ENCODE data around the gene CLCN5.
"Not testable (repeated sequence)": the region's sequence is repeated elsewhere in the genome, so short reads cannot be mapped to it uniquely, and the experiment has no call there.

The CLCN5 gene

DNA sequence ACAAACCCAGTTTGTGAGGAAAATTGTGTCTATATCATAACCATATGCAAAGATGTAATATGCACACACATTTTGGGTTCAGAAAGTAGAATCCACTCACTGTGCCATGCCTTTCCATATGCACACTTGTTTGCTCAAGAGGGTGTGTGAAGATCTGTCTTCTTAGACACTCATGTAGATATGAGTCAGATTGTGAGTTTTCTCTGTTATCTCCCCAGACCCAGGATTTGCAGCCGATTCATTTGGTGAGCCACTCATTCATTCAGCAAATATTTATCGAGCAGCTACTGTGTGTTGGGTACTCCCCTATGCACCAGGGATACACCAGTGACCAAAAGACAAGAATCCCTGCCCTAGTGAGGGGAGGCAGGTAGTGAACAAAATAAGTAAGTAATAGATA lies 81.5 kb downstream of the CLCN5 start:
- no CpG with 5 or more reads among the region's 2 CpGs for WGBS (ENCODE audit: insufficient coverage)
- Histone ChIP-seq H3K4me1 (ENCODE audit: control extremely low read depth in 1 of 4, control insufficient read depth in 4 of 4, insufficient read depth in 4 of 4, low read length in 3 of 4) (peaks cover 0 to 6% (median 0%) of the 10 kb centered on the region in 4 experiments), H3K27me3 (replicated peaks in 2 of 5; ENCODE audit: control insufficient read depth in 4 of 5, insufficient read depth in 5 of 5, low read length in 4 of 5) (peaks cover 0 to 10% (median 0%) of the 10 kb centered on the region in 5 experiments), H3K36me3 (ENCODE audit: control insufficient read depth in 4 of 4, insufficient read depth in 4 of 4, low read length in 3 of 4) (no peaks in the 10 kb centered on the region), H3K9me3 (ENCODE audit: control extremely low read depth in 1 of 5, control insufficient read depth in 4 of 5, insufficient read depth in 2 of 5, low read depth in 1 of 5, low read length in 4 of 5) (no peaks in the 10 kb centered on the region), H3K4me3 (ENCODE audit: control insufficient read depth in 1 of 7, extremely low read depth in 1 of 7, insufficient read depth in 4 of 7, low read depth in 2 of 7, low read length in 6 of 7) (no peak overlapping the region), H3K27ac (ENCODE audit: insufficient read depth in 1 of 2, low read depth in 1 of 2, low read length in 2 of 2, poor library complexity in 1 of 2, severe bottlenecking in 2 of 2) (no peak overlapping the region)
- DNase-seq, result no peak
- ChIA-PET CTCF (no interaction called here), POLR2A (no interaction called here)

DNA sequence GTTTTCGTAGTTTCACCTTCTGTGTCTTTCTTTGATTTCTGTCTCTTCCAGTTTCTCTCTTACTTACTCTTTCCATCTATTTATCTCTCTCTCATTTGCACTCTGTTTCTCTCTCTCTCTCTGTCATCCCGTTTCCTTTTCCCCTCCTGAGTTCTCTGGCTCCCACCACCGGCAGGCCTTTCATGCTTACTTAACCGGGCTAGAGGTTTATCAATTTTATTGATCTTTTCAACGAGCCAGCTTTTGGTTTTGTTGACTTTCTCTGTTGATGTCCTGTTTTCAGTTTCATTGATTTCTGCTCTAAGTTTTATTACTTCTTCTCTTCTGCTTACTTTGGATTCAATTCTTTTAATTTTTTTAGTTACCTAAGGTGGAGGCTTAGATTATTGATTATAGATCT lies 103.2 kb downstream of the CLCN5 start:
- H3K27ac ChIP-seq (ENCODE audit: insufficient read depth in 1 of 2, low read depth in 1 of 2, low read length in 2 of 2, poor library complexity in 1 of 2, severe bottlenecking in 2 of 2); H3K9me3 ChIP-seq (ENCODE audit: control extremely low read depth in 1 of 5, control insufficient read depth in 4 of 5, insufficient read depth in 2 of 5, low read depth in 1 of 5, low read length in 4 of 5); H3K4me1 ChIP-seq (ENCODE audit: control extremely low read depth in 1 of 4, control insufficient read depth in 4 of 4, insufficient read depth in 4 of 4, low read length in 3 of 4); H3K4me3 ChIP-seq (ENCODE audit: control insufficient read depth in 1 of 7, extremely low read depth in 1 of 7, insufficient read depth in 4 of 7, low read depth in 2 of 7, low read length in 6 of 7); POLR2A ChIA-PET; H3K36me3 ChIP-seq (ENCODE audit: control insufficient read depth in 4 of 4, insufficient read depth in 4 of 4, low read length in 3 of 4); DNase-seq; CTCF ChIA-PET; H3K27me3 ChIP-seq (replicated peaks in 2 of 5; ENCODE audit: control insufficient read depth in 4 of 5, insufficient read depth in 5 of 5, low read length in 4 of 5): not testable (repeated sequence)
- WGBS (ENCODE audit: insufficient coverage), result 67% methylated on average over 3 of the region's 5 CpGs

GRCh38 chrX:50035126-50035525 lies 112.7 kb downstream of the CLCN5 start:
- no peak overlapping the region for H3K27ac ChIP-seq (ENCODE audit: insufficient read depth in 1 of 2, low read depth in 1 of 2, low read length in 2 of 2, poor library complexity in 1 of 2, severe bottlenecking in 2 of 2)
- no peaks in the 10 kb centered on the region for H3K36me3 ChIP-seq (ENCODE audit: control insufficient read depth in 4 of 4, insufficient read depth in 4 of 4, low read length in 3 of 4)
- CTCF ChIA-PET, result no interaction called here

DNA sequence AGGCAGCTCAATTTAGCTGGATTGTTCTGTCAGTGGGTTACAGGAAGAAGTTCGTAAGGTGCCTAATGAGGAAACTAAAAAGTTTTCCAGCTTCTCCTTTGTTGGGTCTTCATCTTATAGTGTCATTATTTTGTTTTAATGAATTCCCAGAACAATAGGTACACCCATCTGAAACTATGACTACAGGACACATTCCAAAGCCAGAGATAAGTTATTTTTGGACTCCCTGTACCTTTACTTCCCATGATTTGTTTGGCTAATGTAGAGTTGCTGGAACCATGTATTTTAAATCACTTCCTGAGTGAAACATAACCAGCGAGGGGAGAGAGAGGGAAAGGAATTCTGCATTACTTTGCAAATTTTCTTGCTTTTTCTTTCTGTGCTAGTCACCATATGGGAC lies 114.0 kb downstream of the CLCN5 start:
- Histone ChIP-seq H3K9me3 (ENCODE audit: control extremely low read depth in 1 of 5, control insufficient read depth in 4 of 5, insufficient read depth in 2 of 5, low read depth in 1 of 5, low read length in 4 of 5) (no peaks in the 10 kb centered on the region), H3K27ac (ENCODE audit: insufficient read depth in 1 of 2, low read depth in 1 of 2, low read length in 2 of 2, poor library complexity in 1 of 2, severe bottlenecking in 2 of 2) (no peak overlapping the region), H3K27me3 (replicated peaks in 2 of 5; ENCODE audit: control insufficient read depth in 4 of 5, insufficient read depth in 5 of 5, low read length in 4 of 5) (no peaks in the 10 kb centered on the region), H3K4me3 (ENCODE audit: control insufficient read depth in 1 of 7, extremely low read depth in 1 of 7, insufficient read depth in 4 of 7, low read depth in 2 of 7, low read length in 6 of 7) (peak overlapping the region in 1 of 7 experiments; percentile 5), H3K4me1 (ENCODE audit: control extremely low read depth in 1 of 4, control insufficient read depth in 4 of 4, insufficient read depth in 4 of 4, low read length in 3 of 4) (no peaks in the 10 kb centered on the region), H3K36me3 (ENCODE audit: control insufficient read depth in 4 of 4, insufficient read depth in 4 of 4, low read length in 3 of 4) (no peaks in the 10 kb centered on the region)
- CTCF ChIA-PET, result no interaction called here
- POLR2A ChIA-PET, result no interaction called here
- DNase-seq, result no peak
- WGBS (ENCODE audit: insufficient coverage), result no CpG with 5 or more reads among the region's 2 CpGs

More at GRCh38 chrX:50035126-50035525, 112.7 kb downstream of the CLCN5 start:
- no peak for DNase-seq
- H3K4me1 ChIP-seq (ENCODE audit: control extremely low read depth in 1 of 4, control insufficient read depth in 4 of 4, insufficient read depth in 4 of 4, low read length in 3 of 4), result no peaks in the 10 kb centered on the region
- POLR2A ChIA-PET, result no interaction called here
- H3K27me3 ChIP-seq (replicated peaks in 2 of 5; ENCODE audit: control insufficient read depth in 4 of 5, insufficient read depth in 5 of 5, low read length in 4 of 5), result no peaks in the 10 kb centered on the region
- no peak overlapping the region for H3K4me3 ChIP-seq (ENCODE audit: control insufficient read depth in 1 of 7, extremely low read depth in 1 of 7, insufficient read depth in 4 of 7, low read depth in 2 of 7, low read length in 6 of 7)
- no peaks in the 10 kb centered on the region for H3K9me3 ChIP-seq (ENCODE audit: control extremely low read depth in 1 of 5, control insufficient read depth in 4 of 5, insufficient read depth in 2 of 5, low read depth in 1 of 5, low read length in 4 of 5)

GRCh38 chrX:50045823-50046222 lies 123.4 kb downstream of the CLCN5 start:
- H3K9me3 ChIP-seq (ENCODE audit: control extremely low read depth in 1 of 5, control insufficient read depth in 4 of 5, insufficient read depth in 2 of 5, low read depth in 1 of 5, low read length in 4 of 5), result peaks cover 0 to 1% (median 0%) of the 10 kb centered on the region in 5 experiments
- 83% methylated on average over 2 of the region's 3 CpGs for WGBS (ENCODE audit: insufficient coverage)
- no peak for DNase-seq
- H3K36me3 ChIP-seq (ENCODE audit: control insufficient read depth in 4 of 4, insufficient read depth in 4 of 4, low read length in 3 of 4), result no peaks in the 10 kb centered on the region
- no peak overlapping the region for H3K4me3 ChIP-seq (ENCODE audit: control insufficient read depth in 1 of 7, extremely low read depth in 1 of 7, insufficient read depth in 4 of 7, low read depth in 2 of 7, low read length in 6 of 7)
- ChIA-PET CTCF (no interaction called here), POLR2A (no interaction called here)
- H3K27me3 ChIP-seq (replicated peaks in 2 of 5; ENCODE audit: control insufficient read depth in 4 of 5, insufficient read depth in 5 of 5, low read length in 4 of 5), result peaks cover 0 to 2% (median 0%) of the 10 kb centered on the region in 5 experiments
- no peak overlapping the region for H3K27ac ChIP-seq (ENCODE audit: insufficient read depth in 1 of 2, low read depth in 1 of 2, low read length in 2 of 2, poor library complexity in 1 of 2, severe bottlenecking in 2 of 2)
- H3K4me1 ChIP-seq (ENCODE audit: control extremely low read depth in 1 of 4, control insufficient read depth in 4 of 4, insufficient read depth in 4 of 4, low read length in 3 of 4), result no peaks in the 10 kb centered on the region

DNA sequence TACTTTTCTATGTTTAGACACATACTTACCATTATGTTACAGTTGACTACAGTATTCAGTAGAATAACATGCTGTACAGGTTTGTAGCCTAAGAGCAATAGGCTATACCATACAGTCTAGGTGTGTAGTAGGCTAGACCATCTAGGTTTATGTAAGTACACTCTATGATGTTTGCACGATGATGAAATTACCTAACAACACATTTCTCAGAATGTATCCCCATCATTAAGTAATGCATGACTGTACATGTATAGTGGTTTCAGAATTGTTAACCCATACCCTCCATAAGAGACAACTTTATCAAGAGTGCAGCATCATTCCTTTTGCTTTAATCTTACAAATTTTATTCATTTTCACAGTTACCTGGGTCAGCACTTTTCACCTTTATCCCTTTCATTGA lies 126.8 kb downstream of the CLCN5 start:
- ChIA-PET CTCF (no interaction called here), POLR2A (no interaction called here)

DNA sequence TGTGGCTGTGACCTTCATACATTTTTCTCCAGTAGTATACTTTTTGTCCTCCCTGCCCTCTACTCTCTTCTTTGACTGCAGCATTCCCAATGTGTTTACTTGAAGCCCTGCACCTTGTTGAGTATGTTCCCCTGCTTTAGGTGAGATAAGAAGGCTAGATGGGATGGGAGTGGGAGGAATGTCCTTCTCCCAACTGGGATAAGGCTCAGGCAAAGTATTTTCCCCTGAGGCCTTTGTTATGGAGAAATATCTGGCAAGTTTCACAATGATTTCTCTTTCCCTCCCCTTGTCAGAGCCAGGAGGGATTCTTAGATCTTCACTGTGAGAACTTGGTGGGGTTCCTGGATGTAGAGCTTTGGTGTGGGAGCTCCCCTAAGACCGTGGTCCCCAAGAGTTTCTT lies 131.8 kb downstream of the CLCN5 start:
- Histone ChIP-seq H3K36me3 (ENCODE audit: control insufficient read depth in 4 of 4, insufficient read depth in 4 of 4, low read length in 3 of 4) (no peaks in the 10 kb centered on the region), H3K9me3 (ENCODE audit: control extremely low read depth in 1 of 5, control insufficient read depth in 4 of 5, insufficient read depth in 2 of 5, low read depth in 1 of 5, low read length in 4 of 5) (no peaks in the 10 kb centered on the region), H3K4me3 (ENCODE audit: control insufficient read depth in 1 of 7, extremely low read depth in 1 of 7, insufficient read depth in 4 of 7, low read depth in 2 of 7, low read length in 6 of 7) (no peak overlapping the region), H3K27ac (ENCODE audit: insufficient read depth in 1 of 2, low read depth in 1 of 2, low read length in 2 of 2, poor library complexity in 1 of 2, severe bottlenecking in 2 of 2) (no peak overlapping the region), H3K4me1 (ENCODE audit: control extremely low read depth in 1 of 4, control insufficient read depth in 4 of 4, insufficient read depth in 4 of 4, low read length in 3 of 4) (no peaks in the 10 kb centered on the region), H3K27me3 (replicated peaks in 2 of 5; ENCODE audit: control insufficient read depth in 4 of 5, insufficient read depth in 5 of 5, low read length in 4 of 5) (peaks cover 0 to 4% (median 0%) of the 10 kb centered on the region in 5 experiments)
- WGBS (ENCODE audit: insufficient coverage), result 50% methylated on average over 1 of the region's 1 CpG
- CTCF ChIA-PET, result no interaction called here
- POLR2A ChIA-PET, result interaction anchor here (0.6 kb wide), 1 partner anchor 330 kb away, joined by 3 read pairs; no protein-coding TSS in a partner anchor
- no peak for DNase-seq

More for the DNA sequence above, 126.8 kb downstream of the CLCN5 start:
- H3K9me3 ChIP-seq (ENCODE audit: control extremely low read depth in 1 of 5, control insufficient read depth in 4 of 5, insufficient read depth in 2 of 5, low read depth in 1 of 5, low read length in 4 of 5), result no peaks in the 10 kb centered on the region
- DNase-seq, result no peak
- no peaks in the 10 kb centered on the region for H3K36me3 ChIP-seq (ENCODE audit: control insufficient read depth in 4 of 4, insufficient read depth in 4 of 4, low read length in 3 of 4)
- WGBS (ENCODE audit: insufficient coverage), result no CpG with 5 or more reads among the region's 1 CpG
- peaks cover 0 to 6% (median 0%) of the 10 kb centered on the region in 5 experiments for H3K27me3 ChIP-seq (replicated peaks in 2 of 5; ENCODE audit: control insufficient read depth in 4 of 5, insufficient read depth in 5 of 5, low read length in 4 of 5)
- H3K4me3 ChIP-seq (ENCODE audit: control insufficient read depth in 1 of 7, extremely low read depth in 1 of 7, insufficient read depth in 4 of 7, low read depth in 2 of 7, low read length in 6 of 7), result no peak overlapping the region
- H3K4me1 ChIP-seq (ENCODE audit: control extremely low read depth in 1 of 4, control insufficient read depth in 4 of 4, insufficient read depth in 4 of 4, low read length in 3 of 4), result no peaks in the 10 kb centered on the region
- no peak overlapping the region for H3K27ac ChIP-seq (ENCODE audit: insufficient read depth in 1 of 2, low read depth in 1 of 2, low read length in 2 of 2, poor library complexity in 1 of 2, severe bottlenecking in 2 of 2)

All from common myeloid progenitor, CD34-positive (primary cell).